Neuron (in vitro differentiated cells): ENCODE data around the gene TAF7.
A peak's percentile ranks its signal among the peaks of the same experiment; 100 is the strongest.

ENCODE experiments used
- H2AFZ ChIP-seq: one replicate; pipeline ENCODE4 v1.6.1; 2013; ENCODE audit warnings: low read depth, mild to moderate bottlenecking, inconsistent platforms, low read length, moderate library complexity
- H3K27me3 ChIP-seq: one replicate; pipeline ENCODE4 v1.6.1; 2013; ENCODE audit warnings: low read length; ENCODE audit not compliant: insufficient read depth
- H3K36me3 ChIP-seq: one replicate; pipeline ENCODE4 v1.6.1; 2013; ENCODE audit warnings: low read length; ENCODE audit not compliant: insufficient read depth
- H3K4me1 ChIP-seq: one replicate; pipeline ENCODE4 v1.6.1; 2013; ENCODE audit warnings: low read length; ENCODE audit not compliant: insufficient read depth
- H3K4me3 ChIP-seq: 2 replicates; pipeline ENCODE4 v1.5.1; 2013; ENCODE audit warnings: mild to moderate bottlenecking, low read length, moderate library complexity
- H3K9me3 ChIP-seq: one replicate; pipeline ENCODE4 v1.6.1; 2013; ENCODE audit warnings: low read length

TAF7 gene

GRCh38 chr5:141320225-141321169 lies at the start of gene TAF7:
Gene TAF7, minus strand, starts transcription at chr5:141320784. Its CDS starts 740 bp downstream, at chr5:141320044.
- Histone ChIP-seq H3K4me3 (peak within 1 kb of the TSS; percentile 88), H3K36me3 (peaks cover 32% of the 10 kb centered on the region), H3K9me3 (peaks cover 33% of the 10 kb centered on the region), H3K27me3 (no peaks in the 10 kb centered on the region), H3K4me1 (peaks cover 3% of the 10 kb centered on the region), H2AFZ (peak within 1 kb of the TSS; percentile 75)

- no peaks in the 10 kb centered on the region for H3K27me3 ChIP-seq
- no peaks in the 10 kb centered on the region for H3K36me3 ChIP-seq
- no peak overlapping the region for H3K4me3 ChIP-seq
- peaks cover 33% of the 10 kb centered on the region for H3K9me3 ChIP-seq
- H3K4me1 ChIP-seq = no peaks in the 10 kb centered on the region
- H2AFZ ChIP-seq = no peak overlapping the region
Observed at GRCh38 chr5:141366016-141366896, 45.7 kb upstream of the TAF7 start.

GRCh38 chr5:141363952-141364660 lies 43.5 kb upstream of the TAF7 start, which contains the start of gene PCDHGA5:
Gene PCDHGA5, plus strand, starts transcription at chr5:141364162. Its CDS starts 169 bp downstream, at chr5:141364331.
- Histone ChIP-seq H3K27me3 (no peaks in the 10 kb centered on the region), H3K4me3 (no peak within 1 kb of the TSS), H3K4me1 (no peaks in the 10 kb centered on the region), H3K36me3 (no peaks in the 10 kb centered on the region), H3K9me3 (peaks cover 40% of the 10 kb centered on the region), H2AFZ (no peak within 1 kb of the TSS)

- no peak overlapping the region for H3K4me3 ChIP-seq
- H2AFZ ChIP-seq = no peak overlapping the region
- H3K9me3 ChIP-seq = peaks cover 43% of the 10 kb centered on the region
- H3K27me3 ChIP-seq = no peaks in the 10 kb centered on the region
- H3K4me1 ChIP-seq = no peaks in the 10 kb centered on the region
- H3K36me3 ChIP-seq = no peaks in the 10 kb centered on the region
Observed at GRCh38 chr5:141362719-141363118, 42.1 kb upstream of the TAF7 start.

GRCh38 chr5:141360685-141361084 lies 40.1 kb upstream of the TAF7 start:
- Histone ChIP-seq H3K36me3 (no peaks in the 10 kb centered on the region), H3K27me3 (no peaks in the 10 kb centered on the region), H3K9me3 (peaks cover 47% of the 10 kb centered on the region), H3K4me3 (no peak overlapping the region), H3K4me1 (no peaks in the 10 kb centered on the region), H2AFZ (no peak overlapping the region)

GRCh38 chr5:141359790-141360426 lies 39.3 kb upstream of the TAF7 start, which contains the start of gene PCDHGB2:
Gene PCDHGB2, plus strand, starts transcription at chr5:141359994. Its CDS starts 142 bp downstream, at chr5:141360136.
- peaks cover 47% of the 10 kb centered on the region for H3K9me3 ChIP-seq
- H3K27me3 ChIP-seq = no peaks in the 10 kb centered on the region
- no peak within 1 kb of the TSS for H3K4me3 ChIP-seq
- H3K4me1 ChIP-seq = no peaks in the 10 kb centered on the region
- no peak within 1 kb of the TSS for H2AFZ ChIP-seq
- no peaks in the 10 kb centered on the region for H3K36me3 ChIP-seq

GRCh38 chr5:141356950-141357349 lies 36.4 kb upstream of the TAF7 start:
- no peaks in the 10 kb centered on the region for H3K27me3 ChIP-seq
- H3K9me3 ChIP-seq = peaks cover 40% of the 10 kb centered on the region
- no peak overlapping the region for H2AFZ ChIP-seq
- no peaks in the 10 kb centered on the region for H3K4me1 ChIP-seq
- no peak overlapping the region for H3K4me3 ChIP-seq
- no peaks in the 10 kb centered on the region for H3K36me3 ChIP-seq

- Histone ChIP-seq H2AFZ (no peak overlapping the region), H3K9me3 (peaks cover 42% of the 10 kb centered on the region), H3K4me3 (no peak overlapping the region), H3K4me1 (no peaks in the 10 kb centered on the region), H3K27me3 (no peaks in the 10 kb centered on the region), H3K36me3 (no peaks in the 10 kb centered on the region)
Observed at GRCh38 chr5:141356133-141356532, 35.5 kb upstream of the TAF7 start.

- no peak overlapping the region for H2AFZ ChIP-seq
- peaks cover 42% of the 10 kb centered on the region for H3K9me3 ChIP-seq
- H3K27me3 ChIP-seq = no peaks in the 10 kb centered on the region
- H3K36me3 ChIP-seq = no peaks in the 10 kb centered on the region
- H3K4me3 ChIP-seq = no peak overlapping the region
- no peaks in the 10 kb centered on the region for H3K4me1 ChIP-seq
Observed at GRCh38 chr5:141355641-141356040, 35.1 kb upstream of the TAF7 start.

- peaks cover 40% of the 10 kb centered on the region for H3K9me3 ChIP-seq
- H3K36me3 ChIP-seq = no peaks in the 10 kb centered on the region
- H2AFZ ChIP-seq = no peak within 1 kb of the TSS
- no peak within 1 kb of the TSS for H3K4me3 ChIP-seq
- H3K4me1 ChIP-seq = no peaks in the 10 kb centered on the region
- no peaks in the 10 kb centered on the region for H3K27me3 ChIP-seq
Observed at GRCh38 chr5:141354900-141355469, 34.4 kb upstream of the TAF7 start, which contains the start of gene PCDHGA4. Gene PCDHGA4, plus strand, starts transcription at chr5:141355021. Its CDS starts 87 bp downstream, at chr5:141355108.

GRCh38 chr5:141351591-141351990 lies 31.0 kb upstream of the TAF7 start:
- Histone ChIP-seq H3K9me3 (peaks cover 32% of the 10 kb centered on the region), H3K36me3 (no peaks in the 10 kb centered on the region), H3K27me3 (no peaks in the 10 kb centered on the region), H2AFZ (no peak overlapping the region), H3K4me3 (no peak overlapping the region), H3K4me1 (no peaks in the 10 kb centered on the region)
